IPS-18c (cell line): ENCODE results near the gene ENOX1.
"Not testable (repeated sequence)": the region's sequence is repeated elsewhere in the genome, so short reads cannot be mapped to it uniquely, and the experiment has no call there.

Experiments
- H3K4me3 ChIP-seq: 2 replicates; pipeline ENCODE4 v1.7.0; 2013; ENCODE audit warnings: low read depth, mild to moderate bottlenecking, low read length, moderate library complexity; ENCODE audit not compliant: insufficient read depth
- H3K9me3 ChIP-seq: one replicate; pipeline ENCODE4 v1.6.1; 2013; ENCODE audit warnings: mild to moderate bottlenecking, low read length, moderate library complexity; ENCODE audit not compliant: control insufficient read depth, insufficient read depth

The ENOX1 gene

GRCh38 chr13:43424412-43424811, 362.4 kb downstream of the ENOX1 start:
- Histone ChIP-seq H3K9me3 (no peaks in the 10 kb centered on the region), H3K4me3 (no peak overlapping the region; the same call in 1 of the 2 replicates)

- Histone ChIP-seq H3K4me3 (no peak overlapping the region), H3K9me3 (no peaks in the 10 kb centered on the region)
These were observed 364.7 kb downstream of the ENOX1 start for GRCh38 chr13:43422116-43422515.

GRCh38 chr13:43416842-43417241, 369.9 kb downstream of the ENOX1 start:
- H3K9me3 ChIP-seq, result peaks cover 12% of the 10 kb centered on the region
- H3K4me3 ChIP-seq, result not testable (repeated sequence)

- not testable (repeated sequence) for H3K4me3 ChIP-seq
- H3K9me3 ChIP-seq, result peaks cover 12% of the 10 kb centered on the region
These were observed 370.4 kb downstream of the ENOX1 start for GRCh38 chr13:43416408-43416807.

GRCh38 chr13:43415903-43416391, 370.8 kb downstream of the ENOX1 start:
- not testable (repeated sequence) for H3K4me3 ChIP-seq
- H3K9me3 ChIP-seq, result peaks cover 12% of the 10 kb centered on the region

- no peak overlapping the region for H3K4me3 ChIP-seq
- H3K9me3 ChIP-seq, result peaks cover 12% of the 10 kb centered on the region
These were observed 372.7 kb downstream of the ENOX1 start for GRCh38 chr13:43414111-43414510.

GRCh38 chr13:43411741-43412140, 375.0 kb downstream of the ENOX1 start:
- H3K4me3 ChIP-seq, result no peak overlapping the region
- H3K9me3 ChIP-seq, result peaks cover 10% of the 10 kb centered on the region

- no peak overlapping the region for H3K4me3 ChIP-seq
- H3K9me3 ChIP-seq, result peaks cover 6% of the 10 kb centered on the region
These were observed 375.6 kb downstream of the ENOX1 start for GRCh38 chr13:43411211-43411610.

- no peak overlapping the region for H3K4me3 ChIP-seq
- no peaks in the 10 kb centered on the region for H3K9me3 ChIP-seq
These were observed 378.5 kb downstream of the ENOX1 start for GRCh38 chr13:43408274-43408673.

GRCh38 chr13:43407023-43407581, 379.7 kb downstream of the ENOX1 start:
- Histone ChIP-seq H3K9me3 (no peaks in the 10 kb centered on the region), H3K4me3 (no peak overlapping the region)

GRCh38 chr13:43405457-43405856, 381.3 kb downstream of the ENOX1 start:
- H3K9me3 ChIP-seq, result no peaks in the 10 kb centered on the region
- H3K4me3 ChIP-seq, result no peak overlapping the region

- Histone ChIP-seq H3K9me3 (no peaks in the 10 kb centered on the region), H3K4me3 (no peak overlapping the region)
These were observed 384.4 kb downstream of the ENOX1 start for GRCh38 chr13:43402380-43402779.

GRCh38 chr13:43401361-43401760, 385.4 kb downstream of the ENOX1 start:
- Histone ChIP-seq H3K4me3 (no peak overlapping the region), H3K9me3 (no peaks in the 10 kb centered on the region)

- H3K9me3 ChIP-seq, result peaks cover 2% of the 10 kb centered on the region
These were observed 389.7 kb downstream of the ENOX1 start for GRCh38 chr13:43397111-43397510.

GRCh38 chr13:43391036-43391435, 395.7 kb downstream of the ENOX1 start:
- peaks cover 2% of the 10 kb centered on the region for H3K9me3 ChIP-seq

More at GRCh38 chr13:43397111-43397510, 389.7 kb downstream of the ENOX1 start:
- no peak overlapping the region for H3K4me3 ChIP-seq

GRCh38 chr13:43390619-43391018, 396.2 kb downstream of the ENOX1 start:
- H3K4me3 ChIP-seq, result no peak overlapping the region
- H3K9me3 ChIP-seq, result peaks cover 2% of the 10 kb centered on the region

More at GRCh38 chr13:43391036-43391435, 395.7 kb downstream of the ENOX1 start:
- no peak overlapping the region for H3K4me3 ChIP-seq

GRCh38 chr13:43389983-43390382, 396.8 kb downstream of the ENOX1 start:
- Histone ChIP-seq H3K9me3 (peaks cover under 1% of the 10 kb centered on the region), H3K4me3 (no peak overlapping the region)

GRCh38 chr13:43389573-43389972, 397.2 kb downstream of the ENOX1 start:
- H3K4me3 ChIP-seq, result no peak overlapping the region

More at GRCh38 chr13:43389573-43389972, 397.2 kb downstream of the ENOX1 start:
- H3K9me3 ChIP-seq, result no peaks in the 10 kb centered on the region
